Lower leg skin (tissue), 4 donors: ENCODE measurements around the gene COL21A1. TPM values are rescaled to one million over a fixed set of nuclear protein-coding genes. Genes with fewer than 3 reads are reported as not detected.
"Not testable (repeated sequence)": the region's sequence is repeated elsewhere in the genome, so short reads cannot be mapped to it uniquely, and the experiment has no call there.

Source experiments
- DNase-seq, 2 donors: peaks; one replicate each; pipeline ENCODE4 v3.0.0-alpha.2; 2019; ENCODE audit warnings: low spot score in 2 of 2
- H3K4me3 ChIP-seq: fragments of 200-600 bp; sonication (generic); 2 replicates; pipeline ENCODE4 v1.5.1; 2017; ENCODE audit warnings: mild to moderate bottlenecking, low read depth; ENCODE audit not compliant: poor library complexity, severe bottlenecking
- POLR2A ChIP-seq, 2 donors: fragments of 450-650 bp; IDR thresholded peaks; one replicate each; pipeline ENCODE4 v1.6.1; 2016 to 2017; ENCODE audit warnings: antibody characterized with exemption in 2 of 2, mild to moderate bottlenecking in 1 of 2, moderate library complexity in 1 of 2
- WGBS, 2 donors: methylation state at CpG; one replicate each; pipeline ENCODE4 v1.1.5; 2018; 5-methylcytosine and 5-hydroxymethylcytosine counted together
- intact Hi-C: fragments of 100-400 bp; cut with DNase I; formaldehyde crosslinking; loops from one replicate; pipeline ENCODE4 v1.15.0; 2023; ENCODE audit warnings: low total_unique reads
- total RNA-seq, 4 donors: library from RNA; depleted of rRNA; stranded (reverse); fragments of >200 nt; gene quantifications; one replicate each; pipeline ENCODE4 v1.1.0, GENCODE V29; 2016
- TF ChIP-seq, protein P1 (sequence below), 3 donors: fragments of 450-650 bp; IDR thresholded peaks; one replicate each; pipeline ENCODE4 v1.5.1; 2016; ENCODE audit warnings: antibody characterized with exemption in 3 of 3, mild to moderate bottlenecking in 3 of 3, moderate library complexity in 2 of 3

The COL21A1 gene
- total RNA-seq, 4 donors from 2014 or later, result 1.9 to 8.3 (median 5.4) TPM

DNA sequence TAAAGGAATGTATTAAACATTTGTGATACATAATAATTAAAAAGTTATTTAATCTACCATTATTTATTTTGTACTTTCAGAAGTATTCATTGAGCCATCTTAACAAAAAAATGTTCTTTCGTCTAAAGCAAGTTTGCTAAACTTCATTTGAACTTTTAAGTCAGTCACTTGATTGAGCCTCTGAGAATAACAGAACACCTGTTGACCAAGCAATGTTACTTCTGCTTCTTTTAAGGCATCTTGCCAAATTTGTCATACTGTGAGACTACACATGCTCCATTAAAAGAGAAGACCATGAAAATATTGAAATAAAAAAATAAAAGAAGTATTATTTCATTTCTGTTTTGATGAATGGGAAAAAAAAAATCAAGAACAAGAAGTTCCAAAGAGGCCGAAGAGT lies 230.2 kb downstream of the COL21A1 start:
- TF ChIP-seq, protein P1, sequence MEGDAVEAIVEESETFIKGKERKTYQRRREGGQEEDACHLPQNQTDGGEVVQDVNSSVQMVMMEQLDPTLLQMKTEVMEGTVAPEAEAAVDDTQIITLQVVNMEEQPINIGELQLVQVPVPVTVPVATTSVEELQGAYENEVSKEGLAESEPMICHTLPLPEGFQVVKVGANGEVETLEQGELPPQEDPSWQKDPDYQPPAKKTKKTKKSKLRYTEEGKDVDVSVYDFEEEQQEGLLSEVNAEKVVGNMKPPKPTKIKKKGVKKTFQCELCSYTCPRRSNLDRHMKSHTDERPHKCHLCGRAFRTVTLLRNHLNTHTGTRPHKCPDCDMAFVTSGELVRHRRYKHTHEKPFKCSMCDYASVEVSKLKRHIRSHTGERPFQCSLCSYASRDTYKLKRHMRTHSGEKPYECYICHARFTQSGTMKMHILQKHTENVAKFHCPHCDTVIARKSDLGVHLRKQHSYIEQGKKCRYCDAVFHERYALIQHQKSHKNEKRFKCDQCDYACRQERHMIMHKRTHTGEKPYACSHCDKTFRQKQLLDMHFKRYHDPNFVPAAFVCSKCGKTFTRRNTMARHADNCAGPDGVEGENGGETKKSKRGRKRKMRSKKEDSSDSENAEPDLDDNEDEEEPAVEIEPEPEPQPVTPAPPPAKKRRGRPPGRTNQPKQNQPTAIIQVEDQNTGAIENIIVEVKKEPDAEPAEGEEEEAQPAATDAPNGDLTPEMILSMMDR (IDR thresholded peaks at IDR 0.05), result no peak
- no peak for DNase-seq
- intact Hi-C loops, result no loop called here
- 58 to 78% methylated on average over 2 of the region's 2 CpGs for WGBS, 2 donors
- H3K4me3 ChIP-seq, result no peak overlapping the region

DNA sequence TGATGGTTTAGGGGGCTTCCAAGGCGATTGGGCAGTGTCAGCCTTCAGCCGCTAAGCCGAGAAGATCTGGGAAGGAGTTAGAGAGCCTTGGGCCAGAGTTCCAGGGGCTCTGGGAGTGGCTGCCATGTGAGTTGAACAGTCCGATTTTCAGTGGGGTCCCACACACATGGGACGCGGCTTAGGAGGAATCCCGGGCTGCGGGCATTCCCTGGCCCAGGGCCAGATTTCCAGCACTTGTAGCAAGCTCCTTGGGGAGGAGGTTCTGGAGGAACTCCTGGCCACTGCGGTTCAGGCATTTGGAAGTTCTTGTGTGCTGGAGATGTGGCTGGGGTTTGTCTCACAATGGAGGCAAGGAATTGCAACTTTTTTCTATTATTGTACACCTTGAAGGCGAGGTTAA lies 233.3 kb downstream of the COL21A1 start:
- H3K4me3 ChIP-seq, DNase-seq, intact Hi-C loops: not testable (repeated sequence)
- 86 to 91% methylated on average over 10 of the region's 10 CpGs for WGBS, 2 donors

DNA sequence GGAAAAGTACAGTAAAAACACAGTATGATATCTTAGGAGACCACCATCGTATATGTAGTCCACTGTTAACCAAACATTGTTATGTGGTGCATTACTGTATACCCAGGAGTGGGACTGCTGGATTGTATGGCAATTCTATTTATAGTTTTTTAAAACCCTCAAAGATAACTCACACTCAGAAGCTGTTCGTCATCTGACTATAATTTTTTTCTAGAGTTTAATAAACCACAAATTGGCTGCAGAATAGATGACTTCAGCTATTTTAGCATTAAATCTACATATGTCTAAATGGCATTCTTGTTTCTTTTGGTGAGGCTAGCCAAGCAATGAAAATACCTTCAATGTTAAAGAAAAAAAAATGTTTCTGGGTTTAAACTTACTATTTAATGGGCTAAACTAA lies 237.7 kb downstream of the COL21A1 start:
- no peak overlapping the region for H3K4me3 ChIP-seq
- DNase-seq, result no peak
- 67 to 68% methylated on average over 2 of the region's 2 CpGs for WGBS, 2 donors
- no peak for TF ChIP-seq POLR2A (IDR thresholded peaks at IDR 0.05)
- TF ChIP-seq, protein P1 (IDR thresholded peaks at IDR 0.05), result no peak
- intact Hi-C loops, result no loop called here
